ENCODE measurements around the gene PTPRN2. TPM values are rescaled to one million over a fixed set of nuclear protein-coding genes. Genes with fewer than 3 reads are reported as not detected.

The PTPRN2 gene
- total RNA-seq, 1 donor: 0.09 TPM

DNA sequence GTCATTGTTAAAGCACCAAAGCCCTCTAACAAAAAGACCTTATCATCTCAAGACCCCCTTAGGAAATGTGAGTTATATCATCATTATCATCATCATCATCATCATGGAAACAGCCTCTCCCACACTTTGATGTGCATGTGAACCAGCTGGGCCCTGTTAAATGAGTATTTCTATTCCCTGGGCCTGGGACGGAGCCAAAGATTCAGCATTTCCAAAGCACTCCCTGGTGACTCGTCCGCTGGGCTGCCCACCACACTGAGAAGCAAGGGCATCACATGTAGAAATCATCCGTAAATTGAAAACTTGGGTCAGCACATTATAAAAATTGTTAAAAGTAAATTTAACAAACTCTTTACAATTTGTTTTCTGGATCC is 88.6 kb downstream of the PTPRN2 start:
- DNase-seq (ENCODE audit: low read depth): no peak
- H3K4me3 ChIP-seq (ENCODE audit: low read depth, low read length): no peak overlapping the region

DNA sequence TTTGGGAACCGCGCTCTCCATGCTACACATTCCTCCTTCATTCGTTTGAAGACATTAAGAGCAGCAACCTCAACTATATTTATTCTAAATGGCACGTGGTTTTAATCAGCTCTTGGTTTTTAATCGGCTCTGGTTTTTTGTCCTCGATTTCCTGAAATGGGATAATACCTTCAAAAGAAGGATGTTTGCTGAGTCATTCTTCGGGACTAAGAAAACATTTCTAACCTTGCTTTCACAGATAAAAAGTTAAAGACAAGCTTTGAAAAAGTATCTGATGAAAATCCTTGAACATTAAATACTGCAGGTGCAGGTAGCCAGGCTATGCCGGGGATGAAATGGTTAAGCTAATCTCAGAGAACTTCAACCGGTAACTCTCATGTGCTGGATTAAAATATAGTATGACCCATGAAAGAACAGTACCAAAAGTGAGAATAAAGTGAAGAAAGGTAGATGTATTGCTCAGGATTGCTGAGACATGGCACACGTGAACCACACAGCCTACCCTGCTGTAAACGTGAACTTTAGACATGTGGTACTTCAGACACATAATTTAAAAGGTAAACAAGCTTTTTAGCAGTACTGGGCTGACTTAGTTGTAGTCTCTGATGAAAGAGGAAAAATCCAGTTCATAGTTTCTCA is 89.1 kb downstream of the PTPRN2 start:
- no peak for DNase-seq (ENCODE audit: low read depth)
- TF ChIP-seq, protein P1, sequence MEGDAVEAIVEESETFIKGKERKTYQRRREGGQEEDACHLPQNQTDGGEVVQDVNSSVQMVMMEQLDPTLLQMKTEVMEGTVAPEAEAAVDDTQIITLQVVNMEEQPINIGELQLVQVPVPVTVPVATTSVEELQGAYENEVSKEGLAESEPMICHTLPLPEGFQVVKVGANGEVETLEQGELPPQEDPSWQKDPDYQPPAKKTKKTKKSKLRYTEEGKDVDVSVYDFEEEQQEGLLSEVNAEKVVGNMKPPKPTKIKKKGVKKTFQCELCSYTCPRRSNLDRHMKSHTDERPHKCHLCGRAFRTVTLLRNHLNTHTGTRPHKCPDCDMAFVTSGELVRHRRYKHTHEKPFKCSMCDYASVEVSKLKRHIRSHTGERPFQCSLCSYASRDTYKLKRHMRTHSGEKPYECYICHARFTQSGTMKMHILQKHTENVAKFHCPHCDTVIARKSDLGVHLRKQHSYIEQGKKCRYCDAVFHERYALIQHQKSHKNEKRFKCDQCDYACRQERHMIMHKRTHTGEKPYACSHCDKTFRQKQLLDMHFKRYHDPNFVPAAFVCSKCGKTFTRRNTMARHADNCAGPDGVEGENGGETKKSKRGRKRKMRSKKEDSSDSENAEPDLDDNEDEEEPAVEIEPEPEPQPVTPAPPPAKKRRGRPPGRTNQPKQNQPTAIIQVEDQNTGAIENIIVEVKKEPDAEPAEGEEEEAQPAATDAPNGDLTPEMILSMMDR (IDR thresholded peaks at IDR 0.05; ENCODE audit: insufficient read depth, low read length): no peak

More for the DNA sequence above, 88.6 kb downstream of the PTPRN2 start:
- TF ChIP-seq, protein P1 (IDR thresholded peaks at IDR 0.05; ENCODE audit: insufficient read depth, low read length): no peak

DNA sequence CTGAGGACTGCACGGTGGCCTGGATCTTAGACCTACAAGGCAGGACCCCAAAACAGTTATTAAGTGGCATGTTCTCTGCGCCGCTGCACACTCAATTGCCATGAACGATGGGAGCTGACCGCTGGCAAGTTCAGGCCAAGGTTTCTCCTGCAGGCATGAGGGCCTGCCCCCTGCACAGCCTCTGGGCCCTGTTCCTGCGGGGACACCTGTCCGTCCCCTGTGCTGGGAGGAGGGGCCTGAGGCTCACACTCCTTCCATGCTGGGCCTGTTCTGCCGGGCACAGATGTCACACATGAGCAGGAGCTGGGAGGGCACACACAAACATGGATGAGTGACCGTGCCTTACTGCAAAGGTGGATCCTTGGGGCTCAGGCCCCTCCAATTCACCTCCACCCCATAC is 90.0 kb downstream of the PTPRN2 start:
- TF ChIP-seq, protein P1 (IDR thresholded peaks at IDR 0.05; ENCODE audit: insufficient read depth, low read length): no peak
- no peak overlapping the region for H3K4me3 ChIP-seq (ENCODE audit: low read depth, low read length)
- DNase-seq (ENCODE audit: low read depth): no peak

More for the DNA sequence above, 89.1 kb downstream of the PTPRN2 start:
- no peak overlapping the region for H3K4me3 ChIP-seq (ENCODE audit: low read depth, low read length)

DNA sequence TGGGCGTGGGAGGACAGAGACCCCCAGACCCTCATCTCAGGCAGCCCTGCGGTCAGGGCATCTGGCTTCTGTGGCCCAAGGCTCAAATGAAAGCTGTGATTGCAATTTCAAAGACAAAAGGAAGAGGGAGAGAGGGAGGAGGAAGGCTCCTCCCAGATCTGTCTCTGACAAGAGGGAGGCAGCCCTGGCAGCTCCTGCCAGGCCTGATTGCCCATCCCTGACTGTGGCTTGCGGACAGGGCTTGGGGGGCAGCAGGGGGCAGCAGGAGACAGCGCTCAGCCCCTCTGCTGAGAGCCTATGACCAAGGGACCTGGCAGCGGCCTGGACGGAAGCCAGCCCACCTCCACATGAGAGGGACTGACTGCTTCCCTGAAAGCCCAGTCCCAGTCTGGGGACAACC is 91.8 kb downstream of the PTPRN2 start:
- TF ChIP-seq, protein P1 (IDR thresholded peaks at IDR 0.05; ENCODE audit: insufficient read depth, low read length): no peak
- no peak for DNase-seq (ENCODE audit: low read depth)
- no peak overlapping the region for H3K4me3 ChIP-seq (ENCODE audit: low read depth, low read length)

DNA sequence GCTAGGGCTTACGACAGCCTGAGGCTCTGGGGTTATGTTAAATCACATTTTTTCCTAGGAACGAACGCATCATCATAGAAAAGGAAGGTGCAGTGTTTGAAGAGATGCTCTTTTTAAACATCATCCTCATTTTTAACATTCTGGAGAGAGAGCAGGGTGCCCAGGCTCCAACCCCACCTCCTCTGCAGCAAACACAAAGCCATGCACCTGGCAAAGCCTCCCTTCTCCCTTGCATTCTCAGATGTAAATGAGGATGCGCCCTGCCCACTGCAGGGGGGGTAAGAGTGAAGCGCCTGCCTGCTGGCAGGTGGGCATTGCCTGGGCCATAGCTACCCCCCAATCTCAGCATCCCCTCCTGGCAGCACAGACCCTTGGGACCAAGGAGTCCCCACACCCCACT is 92.4 kb downstream of the PTPRN2 start:
- DNase-seq (ENCODE audit: low read depth): no peak
- TF ChIP-seq, protein P1 (IDR thresholded peaks at IDR 0.05; ENCODE audit: insufficient read depth, low read length): no peak

DNA sequence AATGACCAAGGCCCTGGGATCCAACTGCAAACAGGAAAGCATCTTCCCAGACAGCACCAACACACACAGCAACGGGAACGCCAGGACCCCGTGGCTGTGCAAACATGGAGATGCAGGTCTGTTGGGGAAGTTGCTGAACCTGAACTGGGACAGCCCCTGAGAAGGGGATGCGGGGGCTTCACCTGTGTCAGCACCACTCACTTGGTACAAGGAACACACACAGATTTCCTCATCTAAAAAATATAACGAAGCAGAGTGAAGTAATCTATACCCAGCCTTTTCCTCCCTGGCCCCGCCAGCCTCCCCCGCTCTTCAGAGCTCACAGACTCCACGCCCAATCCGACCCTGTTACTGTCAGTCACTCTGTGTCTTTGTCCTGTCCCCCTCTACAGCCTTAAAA is 93.0 kb downstream of the PTPRN2 start:
- H3K4me3 ChIP-seq (ENCODE audit: low read depth, low read length): no peak overlapping the region

More for the DNA sequence above, 92.4 kb downstream of the PTPRN2 start:
- H3K4me3 ChIP-seq (ENCODE audit: low read depth, low read length): no peak overlapping the region

More for the DNA sequence above, 93.0 kb downstream of the PTPRN2 start:
- DNase-seq (ENCODE audit: low read depth): no peak
- TF ChIP-seq, protein P1 (IDR thresholded peaks at IDR 0.05; ENCODE audit: insufficient read depth, low read length): no peak

All from fibroblast of the aortic adventitia (primary cell).